Measurements from ENCODE around the gene EEF2K.

The EEF2K gene

GRCh38 chr16:22255335-22255734 lies 49.3 kb downstream of the EEF2K start:
- DNase-seq, result no peak

DNA sequence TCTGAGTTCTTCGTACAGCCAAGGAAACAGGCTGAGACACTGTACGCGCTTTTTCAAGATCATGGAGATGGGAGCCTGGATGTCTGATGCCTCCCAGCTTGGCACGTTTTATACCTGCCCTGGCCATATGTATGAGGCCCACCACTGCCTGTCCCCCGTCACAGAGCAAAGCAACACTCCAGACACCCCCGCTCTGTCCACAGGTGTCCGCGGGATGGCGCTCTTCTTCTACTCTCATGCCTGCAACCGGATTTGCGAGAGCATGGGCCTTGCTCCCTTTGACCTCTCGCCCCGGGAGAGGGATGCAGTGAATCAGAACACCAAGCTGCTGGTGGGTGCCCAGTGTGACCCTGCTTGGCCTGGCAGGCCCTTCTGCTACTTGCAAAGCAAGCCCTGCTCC lies 51.4 kb downstream of the EEF2K start:
- DNase-seq, result no peak

DNA sequence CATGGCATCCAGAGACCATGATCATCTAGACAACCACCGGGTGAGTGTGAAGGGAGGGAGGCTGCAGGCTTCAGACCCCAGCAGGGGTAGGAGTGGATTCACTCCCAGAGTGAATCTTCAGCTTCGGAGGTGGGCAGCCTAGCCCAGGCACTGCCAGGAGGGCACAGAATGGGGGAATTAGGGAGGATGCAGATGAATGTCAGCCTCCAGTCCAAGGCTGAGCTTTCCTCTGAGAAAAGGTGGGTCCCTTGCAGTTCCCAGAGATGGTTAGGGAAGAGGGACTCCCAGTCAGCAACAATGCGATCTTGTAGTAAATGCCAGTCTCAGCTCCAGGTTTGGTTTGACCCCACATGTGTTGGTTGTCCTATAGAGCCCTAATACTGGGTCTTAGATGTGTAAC lies 54.4 kb downstream of the EEF2K start:
- DNase-seq, result no peak

DNA sequence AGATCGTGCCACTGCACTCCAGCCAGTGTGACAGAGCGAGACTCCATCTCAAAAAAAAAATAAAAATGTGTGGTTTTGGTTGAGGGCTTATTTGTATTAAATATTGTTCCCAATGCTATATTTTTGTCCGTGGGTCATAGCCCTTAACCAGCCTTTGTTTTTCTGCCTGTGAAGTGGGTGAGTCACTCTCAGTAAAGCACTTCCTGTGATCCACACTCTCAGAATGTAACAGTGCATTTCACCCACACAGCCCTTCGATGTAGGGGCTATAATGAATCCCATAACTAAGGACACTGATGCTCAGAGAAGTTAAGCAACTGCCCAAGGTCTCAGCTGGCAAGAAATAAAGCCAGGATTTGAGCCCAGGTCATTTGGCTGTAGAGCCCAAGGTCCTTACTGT lies 56.4 kb downstream of the EEF2K start:
- no peak for DNase-seq

DNA sequence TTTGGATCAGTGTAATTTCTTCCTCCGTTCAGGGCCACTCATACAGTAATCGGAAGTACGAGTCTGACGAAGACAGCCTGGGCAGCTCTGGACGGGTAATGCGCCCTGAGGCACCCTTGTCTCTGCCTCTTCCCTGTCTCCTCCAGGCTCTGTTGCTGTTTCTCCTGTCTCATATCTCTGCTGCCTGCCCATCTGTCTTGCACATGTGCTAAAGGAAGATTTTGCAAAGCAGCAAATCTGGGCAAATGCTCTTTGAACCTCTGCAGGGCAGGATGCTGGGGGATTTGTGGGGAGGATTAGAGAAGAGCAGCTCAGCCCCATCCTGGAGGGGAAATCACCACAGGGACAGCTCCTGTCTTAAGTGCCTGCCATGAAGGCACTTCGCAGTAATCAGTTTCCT lies 58.7 kb downstream of the EEF2K start:
- DNase-seq, result peak; percentile 75

- DNase-seq, result no peak
These were observed 59.3 kb downstream of the EEF2K start for GRCh38 chr16:22265351-22265750.

DNA sequence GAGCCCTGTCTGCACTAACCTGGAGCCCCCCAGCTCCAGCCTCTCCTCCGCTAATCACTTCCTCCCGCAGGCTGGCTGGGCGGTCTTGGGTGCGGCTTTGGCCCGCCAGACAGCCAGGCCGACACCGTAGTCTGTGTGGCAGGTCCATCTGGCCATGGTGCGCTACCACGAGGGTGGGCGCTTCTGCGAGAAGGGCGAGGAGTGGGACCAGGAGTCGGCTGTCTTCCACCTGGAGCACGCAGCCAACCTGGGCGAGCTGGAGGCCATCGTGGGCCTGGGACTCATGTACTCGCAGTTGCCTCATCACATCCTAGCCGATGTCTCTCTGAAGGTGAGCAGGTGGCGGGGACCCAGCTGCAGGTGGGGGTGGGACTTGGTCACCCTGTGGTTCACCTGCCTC lies 60.5 kb downstream of the EEF2K start:
- no peak for DNase-seq

GRCh38 chr16:22267764-22268163 lies 61.7 kb downstream of the EEF2K start:
- DNase-seq, result peak; percentile 85

- no peak for DNase-seq
These were observed 64.4 kb downstream of the EEF2K start for GRCh38 chr16:22270525-22270924.

DNA sequence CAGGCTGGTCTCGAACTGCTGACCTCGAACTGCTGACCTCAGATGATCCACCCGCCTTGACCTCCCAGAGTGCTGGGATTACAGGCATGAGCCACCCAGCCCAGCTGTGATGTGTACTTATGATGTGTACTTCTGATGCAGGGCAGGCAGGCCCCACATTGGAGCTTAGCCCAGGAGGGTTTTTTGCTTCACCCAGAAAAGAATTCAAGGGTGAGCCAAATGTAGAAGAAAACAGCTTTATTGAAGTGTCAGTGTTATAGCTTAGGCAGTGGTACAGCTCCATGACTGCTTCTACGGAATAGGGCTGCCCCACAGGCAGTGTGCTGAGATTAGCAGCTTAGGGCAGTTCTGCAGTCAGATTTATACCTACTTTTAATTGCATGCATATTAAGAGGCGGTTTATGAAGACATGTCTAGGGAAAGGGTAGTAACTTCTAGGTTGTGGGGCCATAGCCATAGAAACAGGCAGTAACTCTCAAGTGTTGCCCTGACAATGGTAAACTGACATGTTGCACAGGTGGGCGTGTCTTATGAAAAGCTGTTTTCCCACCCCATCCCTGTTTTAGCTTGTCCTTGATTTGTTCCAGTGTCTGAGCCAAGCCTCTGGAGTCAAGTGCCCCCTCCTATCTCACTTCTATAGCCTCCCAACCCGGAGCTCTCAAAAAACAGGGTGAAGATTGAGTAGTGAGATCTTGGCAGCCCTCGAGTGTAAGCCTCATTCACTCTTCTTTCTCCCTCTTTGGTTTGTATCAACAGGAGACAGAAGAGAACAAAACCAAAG lies 67.0 kb downstream of the EEF2K start:
- DNase-seq, result no peak

DNA sequence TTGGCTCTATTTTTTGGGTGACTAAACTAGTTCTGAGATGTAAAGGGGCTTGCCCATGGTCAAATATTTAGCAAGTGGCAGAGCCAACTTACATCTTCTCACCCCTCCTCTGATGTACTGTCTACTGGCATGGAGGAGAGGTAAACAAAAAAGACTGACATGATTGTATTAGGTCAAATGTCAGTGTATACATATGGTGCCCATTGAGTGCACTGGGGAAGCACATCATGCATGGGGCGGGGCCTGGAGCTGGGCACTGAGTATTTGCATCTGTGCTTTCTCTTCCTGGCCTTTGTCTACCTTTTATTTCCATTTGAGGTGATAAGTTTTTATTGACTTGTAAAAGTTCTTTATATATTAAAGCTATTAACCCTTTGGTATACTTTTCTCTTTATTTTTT lies 68.8 kb downstream of the EEF2K start:
- no peak for DNase-seq

DNA sequence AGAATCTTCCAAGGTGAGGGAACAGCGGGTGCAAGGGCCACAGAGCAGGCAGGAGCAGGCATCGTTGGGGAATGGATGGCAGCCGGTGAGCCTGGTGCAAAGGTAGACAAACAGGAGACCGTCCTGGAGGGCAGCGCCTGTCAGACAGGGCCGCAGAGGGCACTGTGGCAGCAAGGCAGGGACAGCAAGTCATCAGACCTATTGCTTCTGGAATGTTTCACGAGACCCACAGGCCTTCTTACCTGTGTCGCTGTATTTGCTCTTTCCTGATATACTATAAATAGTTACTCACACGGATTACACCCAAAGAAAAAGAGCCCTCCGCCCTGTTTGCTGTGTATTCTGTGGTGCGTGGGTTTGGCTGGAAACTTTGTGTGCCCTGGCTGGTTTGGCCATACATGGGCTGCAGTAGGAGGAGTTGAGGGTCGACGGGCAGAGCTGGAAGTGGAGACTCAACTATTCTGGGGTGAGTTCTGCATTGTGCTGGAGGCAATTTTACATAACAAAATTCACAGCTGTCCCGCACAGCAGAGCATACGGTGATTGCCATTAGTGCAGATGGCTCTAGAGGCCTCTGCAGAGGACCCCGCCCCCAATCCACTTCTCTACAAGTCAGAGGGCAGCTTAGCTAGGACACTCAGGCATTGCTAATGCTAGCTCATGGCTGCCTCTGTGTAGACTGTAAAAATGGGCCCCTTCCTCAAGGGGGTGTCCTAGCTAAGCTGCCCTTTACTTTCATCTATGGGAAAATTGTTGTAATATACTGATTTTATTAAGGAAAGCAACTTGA lies 72.6 kb downstream of the EEF2K start:
- peak; percentile 90 for DNase-seq

GRCh38 chr16:22282254-22282892 lies 76.3 kb downstream of the EEF2K start:
- no peak for DNase-seq

DNA sequence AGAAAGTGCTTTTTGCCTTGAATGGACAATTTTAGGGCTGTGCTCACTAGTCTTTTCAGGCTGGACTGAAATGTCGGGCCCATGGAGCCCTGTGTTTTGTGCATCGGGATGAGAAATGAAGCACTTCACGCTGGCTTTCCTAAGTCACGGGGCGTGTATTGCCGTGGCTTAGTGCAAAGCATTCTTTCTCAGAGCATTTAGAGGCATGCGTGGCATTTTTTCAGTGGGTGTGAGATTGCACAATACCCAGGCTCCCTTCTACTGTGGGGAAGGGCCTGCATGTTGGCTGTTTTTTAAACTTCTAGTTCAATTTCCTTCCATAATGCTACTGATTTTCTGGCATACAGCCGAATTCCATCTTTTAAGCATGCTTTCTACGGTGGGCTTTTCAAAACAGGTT lies 78.6 kb downstream of the EEF2K start:
- DNase-seq, result no peak

DNA sequence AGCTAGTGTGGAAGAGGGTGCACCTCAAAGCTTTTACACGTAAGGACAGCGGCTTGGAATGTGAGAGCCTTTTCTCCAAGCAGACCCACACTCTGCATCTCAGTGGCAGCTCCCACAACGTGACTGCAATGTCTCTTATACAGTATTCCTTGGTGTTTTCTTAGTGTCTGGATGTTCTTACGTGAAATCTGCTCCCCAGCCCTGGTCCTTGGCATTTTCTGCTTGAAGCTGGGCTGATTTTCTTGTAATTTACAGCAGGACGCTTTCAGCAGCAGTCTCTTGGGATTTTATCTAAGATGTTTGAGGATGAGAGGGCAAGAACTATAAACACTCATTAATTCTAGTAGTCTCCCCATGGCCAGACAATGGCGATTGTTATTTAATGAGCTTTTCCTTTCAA lies 79.0 kb downstream of the EEF2K start:
- DNase-seq, result no peak

- DNase-seq, result no peak
These were observed 84.9 kb downstream of the EEF2K start for GRCh38 chr16:22291020-22291419.

DNA sequence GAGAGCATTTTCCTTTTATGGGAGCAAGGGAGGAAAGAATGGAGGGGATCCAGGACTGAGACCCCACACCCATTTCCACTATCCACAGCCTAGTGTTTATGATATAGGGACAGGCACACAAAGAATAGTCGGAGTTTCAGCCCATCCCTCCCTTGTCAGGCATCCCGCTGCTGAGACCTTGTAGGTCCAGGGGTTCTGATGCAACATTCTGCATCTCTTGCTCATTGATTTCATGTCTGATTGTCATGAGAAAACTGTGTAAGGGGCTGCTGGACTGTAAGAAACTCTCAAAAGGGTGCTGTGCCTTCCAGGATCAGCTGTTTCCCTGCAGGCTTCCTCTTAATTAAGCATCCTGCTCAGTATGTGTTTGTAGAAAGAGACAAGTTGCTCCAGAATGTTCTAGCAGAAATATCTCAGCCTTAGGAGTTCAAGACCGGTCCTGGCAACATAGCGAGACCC lies 85.8 kb downstream of the EEF2K start:
- no peak for DNase-seq

GRCh38 chr16:22292320-22292719 lies 86.2 kb downstream of the EEF2K start:
- DNase-seq, result no peak

GRCh38 chr16:22293137-22294106 lies 87.3 kb downstream of the EEF2K start:
- no peak for DNase-seq

- peak; percentile 33 for DNase-seq
These were observed 90.4 kb downstream of the EEF2K start for GRCh38 chr16:22296225-22297113.

- peak; percentile 79 for DNase-seq
These were observed 91.2 kb downstream of the EEF2K start, which contains the start of gene POLR3E for GRCh38 chr16:22297114-22297870. POLR3E (plus strand) TSS chr16:22297409; CDS start chr16:22302969, 5,560 bp downstream.

Measured in NCI-H524 treated with DMSO at 0.1 percent for 48 hours (cell line).